ENCODE measurements around the gene ARHGAP23. TPM values are rescaled to one million over a fixed set of nuclear protein-coding genes. Genes with fewer than 3 reads are reported as not detected.
"Not testable (repeated sequence)": the region's sequence is repeated elsewhere in the genome, so short reads cannot be mapped to it uniquely, and the experiment has no call there.

ARHGAP23 gene
- total RNA-seq, 1 donor from 2014 or later: 33.7 TPM

DNA sequence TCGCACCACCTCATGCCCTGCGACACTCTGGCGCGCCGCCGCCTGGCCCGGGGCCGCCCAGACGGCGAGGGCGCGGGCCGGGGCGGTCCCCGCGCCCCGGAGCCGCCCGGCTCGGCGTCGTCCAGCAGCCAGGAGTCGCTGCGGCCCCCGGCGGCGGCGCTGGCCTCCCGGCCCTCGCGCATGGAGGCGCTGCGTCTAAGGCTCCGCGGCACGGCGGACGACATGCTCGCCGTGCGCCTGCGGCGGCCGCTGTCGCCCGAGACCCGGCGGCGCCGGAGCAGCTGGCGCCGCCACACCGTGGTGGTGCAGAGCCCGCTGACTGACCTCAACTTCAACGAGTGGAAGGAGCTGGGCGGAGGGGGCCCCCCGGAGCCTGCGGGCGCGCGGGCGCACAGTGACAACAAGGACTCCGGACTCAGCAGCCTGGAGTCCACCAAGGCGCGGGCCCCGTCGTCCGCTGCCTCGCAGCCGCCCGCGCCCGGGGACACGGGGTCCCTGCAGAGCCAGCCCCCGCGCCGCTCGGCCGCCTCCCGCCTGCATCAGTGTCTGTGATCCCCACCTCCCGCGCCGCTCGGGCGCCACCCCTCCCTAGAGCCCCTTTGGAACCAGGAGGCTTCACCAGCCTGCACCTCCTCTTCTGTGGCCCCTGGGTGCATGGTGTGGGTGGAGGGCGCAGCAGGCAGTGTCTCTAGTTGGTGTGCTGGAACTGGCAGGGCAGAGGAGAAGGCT is 82.3 kb downstream of the ARHGAP23 start:
- no peak for DNase-seq (ENCODE audit: low read depth in 2 of 2)

DNA sequence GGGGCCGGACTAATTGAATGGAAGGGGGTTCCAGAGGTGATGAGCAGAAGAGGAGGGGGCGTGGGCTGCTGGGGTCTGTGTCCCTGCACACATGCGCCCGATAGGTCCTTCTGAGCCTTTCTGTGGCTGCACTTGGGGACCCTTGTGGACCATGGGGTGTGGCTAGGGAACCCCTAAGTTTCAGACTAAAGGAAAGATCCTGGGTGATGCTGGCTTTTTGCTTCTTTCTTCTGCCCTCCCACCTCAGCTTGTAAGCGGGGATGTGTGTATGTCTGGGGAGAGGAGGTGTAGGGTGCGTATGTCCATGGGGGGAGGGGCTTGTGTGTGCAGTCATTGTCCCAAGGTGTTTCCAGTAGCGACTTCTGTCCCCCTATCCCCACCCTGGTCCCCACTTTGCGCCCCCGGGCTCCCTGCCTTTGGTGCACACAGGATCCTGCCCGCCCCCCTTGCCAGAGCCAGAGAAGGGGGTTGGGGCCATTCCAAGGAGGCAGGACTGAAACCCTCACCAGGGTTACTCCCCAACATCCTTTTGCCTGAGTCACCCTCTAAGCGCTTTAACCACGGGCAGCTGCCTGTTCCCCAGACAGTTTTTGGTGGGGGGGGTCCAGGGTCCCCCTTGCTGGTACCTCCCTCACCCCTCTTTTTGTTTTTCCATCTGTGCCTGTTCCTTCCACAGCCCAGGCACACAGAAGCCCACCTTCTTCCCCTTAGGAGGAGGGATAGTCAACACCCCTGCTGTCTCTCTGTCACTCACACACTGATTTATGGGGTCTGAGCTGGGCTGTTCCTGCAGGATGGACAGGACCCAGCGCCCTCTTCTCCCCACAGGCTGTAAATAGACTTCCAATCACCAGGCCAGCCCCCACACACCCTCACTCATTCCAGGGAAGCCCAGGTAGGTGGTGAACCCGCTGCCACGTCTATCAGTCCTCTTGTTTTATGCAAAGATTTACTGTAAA is 83.2 kb downstream of the ARHGAP23 start:
- DNase-seq (ENCODE audit: low read depth in 2 of 2): peak in 1 of 2 donors; percentile 33

DNA sequence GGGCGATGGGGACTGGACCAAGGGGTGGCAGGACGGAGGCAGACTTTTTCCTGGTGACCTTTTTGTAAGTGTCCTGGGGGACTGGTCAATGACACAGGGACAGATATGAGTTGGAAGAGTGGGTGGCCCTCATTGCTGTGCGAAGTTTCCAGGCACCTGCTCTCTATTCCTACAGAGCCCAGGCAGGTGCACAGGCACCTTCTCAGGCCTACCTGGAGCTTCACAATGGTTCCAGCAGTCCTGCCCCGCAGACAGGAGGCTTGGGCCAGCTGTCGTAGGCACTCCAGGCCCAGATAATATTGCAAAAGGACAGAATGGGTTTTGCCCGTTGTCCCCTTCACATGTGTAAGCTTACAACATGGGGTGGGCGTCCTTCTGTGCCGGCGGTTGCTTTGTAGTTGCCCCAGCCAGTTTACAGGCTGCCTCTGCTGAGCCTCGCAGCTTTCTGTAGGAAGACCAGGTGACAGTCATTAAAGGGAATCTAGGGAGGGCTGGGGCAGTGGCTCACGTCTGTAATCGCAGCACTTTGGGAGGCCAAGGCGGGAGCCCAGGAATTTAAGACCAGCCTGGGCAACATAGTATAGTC is 84.3 kb downstream of the ARHGAP23 start:
- DNase-seq (ENCODE audit: low read depth in 2 of 2): no peak

DNA sequence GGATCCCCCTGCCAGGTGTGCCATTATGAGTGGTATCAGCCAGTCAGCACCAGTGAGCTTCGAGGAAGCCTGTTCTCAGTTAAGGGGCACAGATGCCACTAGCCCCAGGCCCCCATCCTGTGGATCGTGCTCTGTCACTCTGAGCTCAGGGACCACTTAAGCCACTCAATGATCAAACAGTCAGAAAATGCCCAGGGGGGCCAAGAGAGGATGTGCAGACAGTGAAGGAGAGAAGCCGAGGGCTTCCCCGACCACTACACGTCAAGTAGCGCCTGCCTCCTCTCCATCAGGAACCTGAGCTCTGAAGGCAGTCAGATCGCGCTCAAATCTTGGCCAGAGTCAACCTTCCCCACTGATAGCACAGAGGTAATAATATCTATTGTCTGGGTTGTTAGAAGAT is 98.3 kb downstream of the ARHGAP23 start:
- not testable (repeated sequence) for DNase-seq (ENCODE audit: low read depth in 2 of 2)

DNA sequence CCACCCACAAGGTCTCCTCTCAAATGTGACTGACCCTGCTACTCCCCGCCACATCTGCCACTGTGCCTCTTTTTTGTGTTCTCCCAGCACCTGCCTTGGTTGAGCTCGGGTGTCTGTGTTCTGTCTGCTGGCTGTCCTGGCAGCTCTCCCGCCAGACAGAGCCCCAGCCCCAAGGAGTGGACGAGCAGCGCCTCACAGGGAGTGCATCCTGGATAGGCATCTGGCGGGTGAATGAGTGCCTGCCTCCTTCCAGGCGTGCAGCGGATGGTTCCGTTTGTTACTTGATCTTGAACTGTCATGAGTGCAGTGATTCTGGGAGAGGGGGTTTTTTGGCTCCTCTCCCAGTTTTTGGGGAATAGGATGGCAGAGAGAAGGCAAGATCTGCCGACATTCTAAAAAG is 99.9 kb downstream of the ARHGAP23 start:
- DNase-seq (ENCODE audit: low read depth in 2 of 2): not testable (repeated sequence)

DNA sequence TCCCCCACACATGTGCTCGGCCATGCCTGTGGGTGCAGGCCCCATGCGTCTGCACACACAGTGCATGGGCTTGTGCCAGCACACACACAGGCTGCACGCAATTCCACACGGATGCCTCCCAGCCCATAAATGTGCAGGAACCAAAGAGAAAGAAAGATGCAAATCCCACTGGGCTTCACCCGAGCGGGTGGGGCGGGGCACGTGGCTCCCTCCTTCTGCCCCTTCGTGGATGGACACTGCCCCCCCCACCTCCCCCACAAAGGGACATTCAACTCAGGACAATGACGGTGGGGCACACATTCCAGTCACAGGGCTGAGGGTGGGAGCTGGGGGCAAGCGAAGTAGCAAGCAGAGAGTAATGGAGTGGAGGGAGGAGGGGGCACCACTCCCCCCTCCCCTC is 102.6 kb downstream of the ARHGAP23 start:
- not testable (repeated sequence) for DNase-seq (ENCODE audit: low read depth in 2 of 2)

DNA sequence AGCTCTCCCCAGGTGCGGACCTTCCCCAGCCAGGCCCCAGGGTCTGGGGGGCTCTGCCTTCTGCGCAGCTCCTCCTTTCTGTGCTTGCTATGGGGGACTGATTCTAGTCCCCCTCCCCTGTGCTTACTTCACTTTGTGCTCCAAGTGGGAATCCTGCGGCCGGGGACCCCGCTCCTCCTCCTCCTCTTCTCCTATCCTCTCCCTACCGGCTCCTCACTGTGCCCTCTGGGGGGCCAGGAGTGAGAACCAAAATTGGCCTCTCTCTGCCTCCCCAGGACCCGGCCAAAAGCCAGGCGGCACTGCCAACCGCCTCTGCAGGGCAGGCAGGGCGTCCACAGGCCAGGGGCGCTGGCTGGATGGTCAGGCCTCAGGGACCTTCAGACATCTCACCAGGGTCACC is 103.5 kb downstream of the ARHGAP23 start:
- not testable (repeated sequence) for DNase-seq (ENCODE audit: low read depth in 2 of 2)

DNA sequence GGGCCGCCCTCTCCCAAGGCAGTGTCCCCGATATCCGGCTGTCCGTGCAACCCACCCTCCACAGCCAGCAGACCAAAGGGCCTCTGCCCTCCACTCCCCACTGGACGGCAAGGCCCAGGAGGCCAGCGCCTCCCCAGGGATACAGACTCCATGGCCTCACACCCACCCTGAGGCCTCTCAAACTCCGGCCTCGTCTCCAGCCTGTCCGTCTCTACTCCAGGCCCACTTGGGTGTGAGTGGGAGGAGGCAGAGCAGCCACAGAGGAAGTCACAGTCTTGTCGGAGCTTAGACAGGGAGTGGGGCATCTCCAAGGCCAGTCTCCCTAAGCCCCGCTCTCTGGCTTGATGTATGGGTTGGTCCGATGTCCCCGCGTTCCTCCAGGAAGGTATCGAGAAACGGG is 104.2 kb downstream of the ARHGAP23 start:
- no peak for DNase-seq (ENCODE audit: low read depth in 2 of 2)

DNA sequence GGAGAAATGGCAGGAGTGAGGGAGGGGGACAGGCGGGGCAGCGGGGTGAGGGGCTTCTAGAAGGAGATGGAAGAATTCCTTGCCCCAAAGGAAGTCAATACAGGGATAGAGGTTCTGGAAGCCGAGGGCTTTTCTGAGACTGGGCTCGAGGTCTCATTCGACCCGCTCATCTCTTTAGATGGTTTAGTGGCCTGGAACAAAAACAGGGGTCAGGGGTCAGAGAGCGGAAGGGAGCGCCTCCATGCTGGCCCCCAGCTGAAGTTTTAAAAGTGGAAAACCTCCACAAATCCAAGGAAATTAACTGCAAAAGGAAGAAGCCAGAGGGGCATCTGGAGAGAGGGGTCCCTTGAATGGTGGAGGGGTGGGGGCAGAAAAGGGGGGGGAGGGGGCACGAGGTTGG is 105.0 kb downstream of the ARHGAP23 start:
- no peak for DNase-seq (ENCODE audit: low read depth in 2 of 2)

DNA sequence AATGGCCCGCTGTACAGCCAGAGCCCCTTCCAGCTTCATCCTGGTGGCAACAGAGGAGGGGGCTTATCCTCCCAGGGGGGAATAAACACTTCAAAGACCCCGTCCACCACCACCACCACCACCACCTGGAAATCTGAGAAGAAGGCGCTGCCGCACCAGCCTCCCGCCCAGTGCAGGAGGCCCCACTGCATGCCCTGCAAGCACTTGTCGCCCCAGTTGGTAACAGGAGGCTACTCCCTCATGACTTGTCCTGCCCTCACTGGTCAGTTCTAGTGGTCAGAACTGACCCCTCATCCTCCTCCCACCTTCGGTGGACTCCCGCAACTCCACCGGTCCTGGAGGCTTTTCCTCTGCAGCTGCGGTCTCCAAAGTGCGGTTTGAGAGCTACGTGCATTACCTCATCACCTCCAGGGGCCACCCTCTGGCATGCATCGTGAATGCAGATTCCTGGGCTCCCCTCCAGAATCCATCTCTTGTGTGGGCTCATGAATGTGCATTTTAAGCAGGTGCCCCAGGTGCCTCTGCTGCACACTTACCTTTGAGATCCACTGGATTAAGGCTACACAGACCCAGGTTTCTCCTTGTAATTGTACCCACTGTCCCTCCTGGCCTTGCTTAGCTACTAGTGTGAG is 105.7 kb downstream of the ARHGAP23 start:
- DNase-seq (ENCODE audit: low read depth in 2 of 2): no peak

DNA sequence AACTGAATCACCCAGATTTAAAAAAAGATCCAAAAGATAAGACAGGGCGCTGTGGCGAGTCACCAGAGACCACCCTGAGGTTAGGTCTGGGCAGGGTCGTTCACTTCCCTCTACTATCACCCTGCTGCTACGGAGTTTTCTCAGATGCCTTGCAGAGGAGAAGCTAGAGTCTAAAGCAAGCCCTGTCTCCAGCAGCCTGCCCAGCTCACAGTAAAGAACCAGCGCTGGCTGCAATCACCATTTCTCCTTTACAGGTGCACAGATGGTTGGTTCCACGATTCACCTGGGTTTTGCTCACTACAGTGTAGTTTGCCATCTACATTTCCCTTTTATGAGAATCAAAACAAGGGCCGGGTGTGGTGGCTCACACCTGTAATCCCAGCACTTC is 106.2 kb downstream of the ARHGAP23 start:
- DNase-seq (ENCODE audit: low read depth in 2 of 2): no peak

DNA sequence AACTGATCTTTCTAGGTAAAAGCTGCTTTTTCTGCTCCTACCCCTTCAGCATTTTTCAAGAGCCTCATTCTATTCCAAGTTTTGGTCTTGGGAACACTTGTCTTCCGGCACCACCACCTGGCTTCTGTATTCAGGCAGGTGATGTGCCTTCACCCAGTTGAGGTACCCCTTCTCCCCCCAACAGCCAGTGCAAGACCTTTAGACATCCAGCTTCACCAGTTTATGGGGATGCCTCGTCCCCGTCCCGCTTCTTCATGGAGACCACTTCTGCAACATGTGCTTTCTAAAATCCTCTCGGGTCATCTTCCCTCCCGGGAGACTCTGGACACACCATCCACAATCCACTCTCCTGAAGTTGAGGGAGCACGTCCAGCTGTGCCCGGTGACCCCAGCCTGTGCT is 107.6 kb downstream of the ARHGAP23 start:
- no peak for DNase-seq (ENCODE audit: low read depth in 2 of 2)

DNA sequence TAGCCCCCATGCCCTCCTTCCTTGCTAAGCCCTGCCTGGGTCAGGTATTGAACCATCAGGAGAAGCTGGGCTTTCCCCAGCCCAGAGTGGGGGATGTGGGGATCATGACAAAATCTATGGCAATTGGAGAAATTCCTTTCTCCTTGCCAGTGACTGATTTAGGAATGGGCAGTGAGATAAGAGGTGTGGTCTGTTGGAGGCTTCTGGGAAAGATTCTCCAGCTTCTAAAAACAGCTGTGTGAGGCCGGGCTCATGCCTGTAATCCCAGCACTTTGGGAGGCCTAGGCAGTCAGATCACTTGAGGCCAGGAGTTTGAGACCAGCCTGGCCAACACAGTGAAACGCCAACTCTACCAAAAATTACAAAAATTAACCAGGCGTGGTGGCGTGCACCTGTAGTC is 108.4 kb downstream of the ARHGAP23 start:
- no peak for DNase-seq (ENCODE audit: low read depth in 2 of 2)

DNA sequence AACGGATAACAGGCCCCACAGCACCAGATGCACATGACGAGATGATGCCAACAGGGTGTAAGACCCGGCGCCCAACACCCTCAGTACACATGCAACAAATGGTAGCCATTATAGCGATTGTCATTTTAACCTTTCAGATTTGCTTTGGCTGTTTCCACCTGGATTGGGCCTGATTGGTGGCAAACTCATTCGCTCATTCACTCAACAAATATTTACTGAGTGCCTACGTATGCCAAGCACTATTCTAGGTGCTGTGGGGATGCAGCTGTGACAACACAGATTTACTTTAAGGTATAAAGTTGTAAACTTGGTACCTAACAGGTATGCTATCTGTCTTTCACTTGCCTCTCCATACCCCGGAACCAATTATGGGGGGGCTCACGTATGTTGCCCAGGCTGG is 110.6 kb downstream of the ARHGAP23 start:
- no peak for DNase-seq (ENCODE audit: low read depth in 2 of 2)

DNA sequence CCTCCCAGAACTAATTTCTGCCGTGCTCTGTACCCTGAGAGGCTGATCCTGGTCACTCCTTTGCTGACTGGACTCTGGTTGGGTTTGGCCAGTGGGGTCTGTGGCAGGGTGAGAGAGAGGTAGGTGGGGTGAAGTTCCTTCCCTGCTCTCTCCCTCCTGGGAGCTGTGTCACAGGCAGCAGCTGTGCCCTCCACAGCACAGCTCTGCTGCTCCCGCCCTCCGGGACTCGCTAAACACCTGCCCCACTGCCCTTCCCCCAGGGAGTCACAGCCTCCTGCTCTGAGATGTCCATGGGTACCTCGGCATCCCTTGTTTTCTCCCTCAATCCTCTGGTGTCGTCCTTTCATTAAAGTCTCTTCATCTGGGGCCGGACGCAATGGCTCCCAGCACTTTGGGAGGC is 111.1 kb downstream of the ARHGAP23 start:
- no peak for DNase-seq (ENCODE audit: low read depth in 2 of 2)

DNA sequence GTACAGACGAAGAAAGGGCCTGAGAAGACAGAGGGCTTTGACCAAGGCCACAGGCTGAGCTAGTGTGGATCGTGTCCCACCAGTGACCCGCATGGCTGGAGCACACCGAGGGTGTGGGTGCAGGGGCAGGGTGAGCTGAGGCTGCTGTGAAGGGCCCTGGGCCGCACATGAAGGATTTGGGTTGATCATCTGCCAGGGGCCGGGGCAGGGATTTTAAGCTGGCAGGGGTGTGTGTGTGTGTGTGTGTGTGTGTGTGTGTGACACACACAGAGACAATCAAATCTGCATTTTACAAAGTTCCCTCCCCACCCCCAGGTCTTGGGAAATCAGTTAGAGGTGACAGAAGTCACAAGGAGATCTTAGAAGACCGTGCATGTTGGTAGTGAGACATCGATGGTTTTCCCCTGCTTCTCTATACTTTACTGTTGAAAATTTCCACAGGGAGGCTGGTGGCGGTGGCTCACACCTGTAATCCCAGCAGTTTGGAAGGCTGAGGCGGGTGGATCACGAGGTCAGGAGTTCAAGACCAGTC is 112.3 kb downstream of the ARHGAP23 start:
- no peak for DNase-seq (ENCODE audit: low read depth in 2 of 2)

DNA sequence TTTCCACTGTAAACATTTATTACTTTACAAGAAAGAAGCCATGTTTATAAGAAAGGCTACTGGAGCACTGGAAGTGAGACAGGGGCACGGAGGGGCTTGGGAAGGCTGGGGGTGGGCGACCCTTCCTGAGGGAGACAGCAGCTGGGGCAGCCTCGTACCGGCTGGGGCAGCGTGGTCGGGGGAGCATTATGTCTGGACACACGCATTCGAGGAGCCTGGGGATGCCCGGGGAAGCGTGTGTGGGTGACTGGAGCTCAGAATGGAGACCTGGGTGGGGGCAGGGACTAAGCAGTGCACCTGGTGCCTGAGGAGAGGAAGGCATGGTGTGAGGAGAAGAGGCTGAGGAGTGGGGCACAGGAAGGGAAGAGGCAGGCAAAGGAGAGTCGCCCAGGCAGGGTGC is 113.0 kb downstream of the ARHGAP23 start:
- no peak for DNase-seq (ENCODE audit: low read depth in 2 of 2)

DNA sequence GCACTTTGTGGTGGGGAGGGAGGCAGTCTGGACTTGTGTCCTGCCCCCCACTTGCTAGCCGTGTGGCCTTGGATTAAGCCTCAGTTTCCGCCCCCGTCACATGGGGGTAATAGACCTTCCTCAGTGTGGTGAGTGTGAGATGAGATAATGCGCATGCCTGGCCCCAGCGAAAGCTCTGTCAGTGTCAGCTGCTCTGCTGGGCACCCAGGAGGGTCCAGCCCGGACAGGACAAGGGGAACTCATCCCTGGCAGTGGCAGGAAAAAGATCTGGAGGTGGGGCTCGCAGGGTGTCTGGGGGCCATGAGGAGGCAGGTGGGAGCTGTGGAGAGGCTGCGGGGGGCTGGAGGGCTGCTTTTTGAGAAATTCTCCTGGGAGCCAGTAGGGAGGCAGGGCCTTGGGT is 114.0 kb downstream of the ARHGAP23 start:
- DNase-seq (ENCODE audit: low read depth in 2 of 2): no peak

DNA sequence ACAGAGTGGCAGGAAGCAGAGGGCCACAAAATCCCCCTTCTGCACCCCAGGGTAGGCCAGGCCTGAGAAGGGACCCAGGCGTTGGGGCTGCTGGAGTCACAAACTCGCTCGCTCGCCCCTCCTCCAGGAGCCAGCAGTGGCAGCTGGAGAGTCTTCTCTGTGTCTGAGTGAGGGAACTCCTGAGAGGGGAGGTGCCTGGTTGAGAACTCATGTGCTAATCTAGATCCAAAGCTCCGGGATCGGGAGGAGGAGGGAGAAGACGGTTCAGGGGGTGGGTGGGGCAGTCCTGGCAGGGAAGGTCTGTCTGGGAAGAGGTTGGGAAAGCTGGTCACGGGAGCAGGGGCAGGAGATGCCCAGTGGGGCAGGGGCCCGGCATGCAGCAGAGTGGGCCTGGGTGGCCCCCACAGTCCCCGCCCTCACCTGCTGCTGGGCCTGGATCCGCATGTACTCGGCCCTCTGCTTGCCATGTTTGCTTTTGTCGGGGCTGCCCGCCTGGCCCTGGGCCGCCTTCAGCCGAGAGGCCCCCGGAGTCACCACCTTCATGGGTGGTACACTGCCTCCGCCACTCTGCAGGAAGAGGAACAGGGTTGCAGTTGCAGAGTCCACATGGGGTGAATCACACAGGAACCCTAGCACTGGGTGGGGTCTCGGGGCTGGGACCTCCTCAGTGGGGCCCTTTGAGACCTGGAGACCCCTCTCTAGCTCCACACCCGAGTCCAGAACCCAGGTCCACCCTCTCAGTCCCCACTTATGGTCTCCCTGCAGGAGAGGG is 115.3 kb downstream of the ARHGAP23 start:
- DNase-seq (ENCODE audit: low read depth in 2 of 2): no peak

DNA sequence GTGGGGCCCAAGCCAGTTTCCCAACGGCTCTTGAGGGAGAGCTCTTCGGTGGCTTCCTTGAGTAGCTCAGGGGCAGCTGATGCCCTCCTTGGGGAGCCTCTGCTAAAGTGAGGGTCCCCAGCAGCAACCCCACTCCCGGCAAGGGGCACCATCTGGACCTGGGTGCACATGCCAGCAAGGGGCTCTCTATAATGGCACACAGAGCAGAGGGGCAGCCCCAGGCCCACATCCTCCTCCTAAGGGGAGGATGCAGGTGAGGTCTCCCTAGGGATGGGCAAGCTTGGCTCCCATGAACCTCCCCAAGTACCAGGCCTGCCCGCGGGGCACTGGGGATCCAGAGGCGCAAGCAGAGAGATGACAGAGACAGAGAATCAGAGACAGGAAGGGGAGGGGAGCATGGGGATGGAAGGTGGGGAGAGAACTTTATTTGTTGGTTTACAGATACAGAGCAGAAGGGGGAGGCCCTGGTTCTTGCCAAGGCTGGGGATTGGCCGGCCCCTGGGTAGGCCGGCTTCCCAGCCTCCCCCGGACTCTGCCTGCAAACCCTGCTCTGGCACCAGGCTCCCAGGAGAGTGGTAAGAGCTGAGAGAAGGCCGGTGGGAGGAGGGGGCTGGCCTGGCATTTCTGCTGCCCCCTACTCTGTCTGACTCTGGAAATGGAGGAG is 116.0 kb downstream of the ARHGAP23 start:
- DNase-seq (ENCODE audit: low read depth in 2 of 2): no peak
